Measurements from ENCODE around the gene AKAP4. TPM values are rescaled to one million over a fixed set of nuclear protein-coding genes. Genes with fewer than 3 reads are reported as not detected.
A peak's percentile ranks its signal among the peaks of the same experiment; 100 is the strongest.

AKAP4 gene
- total and polyA plus RNA-seq, 2 of the 13 experiments (the other 11 are each of a cell fraction or from before 2014, with no cell fraction given) = not detected

DNA sequence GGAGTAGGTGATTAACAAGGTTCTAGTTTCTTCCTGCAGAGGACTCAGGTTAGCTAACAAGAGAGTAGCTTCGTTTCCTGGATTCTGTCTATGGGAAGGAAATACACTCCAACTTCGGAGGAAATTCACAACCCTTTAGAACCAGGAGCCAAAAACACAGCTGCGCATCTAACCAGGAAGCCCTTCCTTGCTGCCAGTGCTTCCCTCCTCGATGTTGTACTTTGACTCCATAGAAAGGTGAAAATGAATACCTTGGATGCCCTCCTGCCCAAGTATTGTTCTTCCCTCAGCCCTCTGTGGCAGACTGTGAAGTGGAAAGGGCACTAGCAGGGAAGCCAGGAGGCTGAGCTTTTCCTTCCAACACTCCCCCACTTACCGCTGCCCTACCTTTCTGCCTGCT, 35.1 kb downstream of the AKAP4 start:
- in situ Hi-C loops (cut with HindIII; ENCODE audit: extremely low pct_ligation_motif_present, low pct_unique_long_range_greater_than_20kb) (no loop called here), intact Hi-C loops (cut with micrococcal nuclease; ENCODE audit: unreplicated experiment) (no loop called here)
- ChIA-PET POLR2A (no interaction called here), CTCF (ENCODE audit: low intra/inter-chr PET ratio, low total read pairs) (no interaction called here)
- Histone ChIP-seq H3K4me2 (ENCODE audit: low read depth, low read length) (no peak overlapping the region), H3K9me3 (ENCODE audit: low read length) (no peaks in the 10 kb centered on the region), H4K20me1 (ENCODE audit: insufficient read depth, low read length) (no peaks in the 10 kb centered on the region), H3K27me3 (ENCODE audit: control insufficient read depth in 1 of 2, insufficient read depth in 2 of 2, low read length in 2 of 2) (no peaks in the 10 kb centered on the region), H3K4me1 (ENCODE audit: insufficient read depth, low read length) (peaks cover 8% of the 10 kb centered on the region; the same call in 1 of the 2 replicates), H3K79me2 (ENCODE audit: insufficient read depth, low read length) (no peaks in the 10 kb centered on the region), H3K27ac (ENCODE audit: extremely low read length, insufficient read depth, low read length) (no peak overlapping the region), H3K4me3 (replicated peaks in 1 of 3; ENCODE audit: insufficient read depth in 1 of 3, low read depth in 2 of 3, low read length in 3 of 3) (no peak overlapping the region), H3K36me3 (replicated peaks in 1 of 2; ENCODE audit: control insufficient read depth in 1 of 2, insufficient read depth in 2 of 2, low read length in 2 of 2) (no peaks in the 10 kb centered on the region), H3K9ac (ENCODE audit: insufficient read depth, low read depth, low read length) (no peak overlapping the region), H2AFZ (ENCODE audit: low read length) (peak overlapping the region; percentile 54)
- DNase-seq (ENCODE audit: low spot score) (no peak), ATAC-seq (no peak), FAIRE-seq (peak; percentile 53)
- no TSS peak for BruUV-seq (replicated peaks)
- WGBS (ENCODE audit: low lambda C conversion rate) = 80% methylated on average over 4 of the region's 5 CpGs
- TF ChIP-seq SPEN (CRISPR knock-in tag; IDR thresholded peaks at IDR 0.05; ENCODE audit: low read depth) (no peak), SSRP1 (CRISPR knock-in tag; IDR thresholded peaks at IDR 0.05) (no peak), SMAD9 (CRISPR knock-in tag; IDR thresholded peaks at IDR 0.05) (no peak), ZNF761 (CRISPR knock-in tag; conservative IDR thresholded peaks at IDR 0.05) (no peak), POLR2G (IDR thresholded peaks at IDR 0.05; ENCODE audit: low read depth, low read length) (no peak)
- TF ChIP-seq, protein P1, sequence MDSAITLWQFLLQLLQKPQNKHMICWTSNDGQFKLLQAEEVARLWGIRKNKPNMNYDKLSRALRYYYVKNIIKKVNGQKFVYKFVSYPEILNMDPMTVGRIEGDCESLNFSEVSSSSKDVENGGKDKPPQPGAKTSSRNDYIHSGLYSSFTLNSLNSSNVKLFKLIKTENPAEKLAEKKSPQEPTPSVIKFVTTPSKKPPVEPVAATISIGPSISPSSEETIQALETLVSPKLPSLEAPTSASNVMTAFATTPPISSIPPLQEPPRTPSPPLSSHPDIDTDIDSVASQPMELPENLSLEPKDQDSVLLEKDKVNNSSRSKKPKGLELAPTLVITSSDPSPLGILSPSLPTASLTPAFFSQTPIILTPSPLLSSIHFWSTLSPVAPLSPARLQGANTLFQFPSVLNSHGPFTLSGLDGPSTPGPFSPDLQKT (CRISPR knock-in tag; IDR thresholded peaks at IDR 0.05; ENCODE audit: borderline replicate concordance) = no peak

DNA sequence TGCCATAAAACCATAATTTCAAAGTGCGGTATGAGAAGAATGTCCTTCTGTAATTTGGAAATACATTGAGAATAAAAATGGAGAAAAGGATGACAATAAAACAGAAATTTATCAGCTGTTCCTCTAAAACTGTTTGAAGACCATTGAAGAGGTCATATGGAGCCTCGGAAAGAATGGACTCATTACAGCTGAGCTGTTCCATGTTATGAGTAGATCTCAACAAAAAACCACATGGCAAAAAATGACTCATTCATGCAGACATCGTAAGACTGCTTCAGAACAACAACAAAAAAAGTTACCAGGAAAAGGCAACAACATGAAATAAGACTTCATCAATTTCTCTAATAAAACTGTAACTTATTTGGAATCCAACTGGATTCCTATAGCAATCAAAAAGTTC, 39.7 kb downstream of the AKAP4 start:
- in situ Hi-C loops (cut with HindIII; ENCODE audit: extremely low pct_ligation_motif_present, low pct_unique_long_range_greater_than_20kb) (no loop called here), intact Hi-C loops (cut with micrococcal nuclease; ENCODE audit: unreplicated experiment) (no loop called here)
- H3K4me2 ChIP-seq (ENCODE audit: low read depth, low read length) = no peak overlapping the region
- 94% methylated on average over 3 of the region's 3 CpGs for WGBS (ENCODE audit: low lambda C conversion rate)
- peaks cover 30% of the 10 kb centered on the region for H3K4me1 ChIP-seq (ENCODE audit: insufficient read depth, low read length)
- no peaks in the 10 kb centered on the region for H3K79me2 ChIP-seq (ENCODE audit: insufficient read depth, low read length)
- H3K9ac ChIP-seq (ENCODE audit: insufficient read depth, low read depth, low read length) = no peak overlapping the region
- no peaks in the 10 kb centered on the region for H3K27me3 ChIP-seq (ENCODE audit: control insufficient read depth in 1 of 2, insufficient read depth in 2 of 2, low read length in 2 of 2)
- FAIRE-seq (no peak), DNase-seq (ENCODE audit: low spot score) (no peak), ATAC-seq (no peak)
- no peak overlapping the region for H3K27ac ChIP-seq (ENCODE audit: extremely low read length, insufficient read depth, low read length)
- no peak overlapping the region for H3K4me3 ChIP-seq (replicated peaks in 1 of 3; ENCODE audit: insufficient read depth in 1 of 3, low read depth in 2 of 3, low read length in 3 of 3)
- no peaks in the 10 kb centered on the region for H4K20me1 ChIP-seq (ENCODE audit: insufficient read depth, low read length)
- TF ChIP-seq ZNF616 (CRISPR knock-in tag; IDR thresholded peaks at IDR 0.05; ENCODE audit: low read depth) (no peak), PRMT3 (CRISPR knock-in tag; IDR thresholded peaks at IDR 0.05; ENCODE audit: borderline replicate concordance, low read depth) (no peak), SP1 (IDR thresholded peaks at IDR 0.05) (no peak), SP1 (CRISPR knock-in tag; IDR thresholded peaks at IDR 0.05) (no peak), DMAP1 (CRISPR knock-in tag; IDR thresholded peaks at IDR 0.05) (no peak), ZNF335 (CRISPR knock-in tag; IDR thresholded peaks at IDR 0.05) (no peak)
- H3K36me3 ChIP-seq (replicated peaks in 1 of 2; ENCODE audit: control insufficient read depth in 1 of 2, insufficient read depth in 2 of 2, low read length in 2 of 2) = no peaks in the 10 kb centered on the region
- H2AFZ ChIP-seq (ENCODE audit: low read length) = no peak overlapping the region
- ChIA-PET CTCF (ENCODE audit: low intra/inter-chr PET ratio, low total read pairs) (no interaction called here), POLR2A (no interaction called here)
- H3K9me3 ChIP-seq (ENCODE audit: low read length) = no peaks in the 10 kb centered on the region
- no TSS peak for BruUV-seq (replicated peaks)
